GM21390 (cell line): ENCODE data around the gene EIF2B5.

Source experiments
- ATAC-seq: cut with Tn5 transposase; IDR thresholded peaks from one replicate; pipeline ENCODE4 v1.9.1; 2021; ENCODE audit not compliant: unreplicated experiment

EIF2B5 gene

DNA sequence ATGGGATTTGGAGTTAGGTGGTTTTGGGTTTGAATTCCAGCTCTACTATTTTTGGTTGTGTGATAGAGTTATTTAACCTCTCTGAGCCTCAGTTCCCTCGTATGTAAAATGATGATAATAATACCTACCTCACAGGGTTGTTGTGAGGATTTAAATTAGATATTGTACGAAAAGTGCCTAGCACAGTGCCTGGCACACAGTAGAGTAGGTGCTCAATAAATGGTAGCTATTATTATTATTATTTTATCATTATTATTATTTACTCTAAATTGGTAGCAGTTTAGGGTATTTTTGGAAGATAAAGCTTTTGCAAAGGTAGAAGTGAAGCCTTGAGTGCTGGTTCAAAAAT lies 38.2 kb downstream of the EIF2B5 start:
- no peak for ATAC-seq

DNA sequence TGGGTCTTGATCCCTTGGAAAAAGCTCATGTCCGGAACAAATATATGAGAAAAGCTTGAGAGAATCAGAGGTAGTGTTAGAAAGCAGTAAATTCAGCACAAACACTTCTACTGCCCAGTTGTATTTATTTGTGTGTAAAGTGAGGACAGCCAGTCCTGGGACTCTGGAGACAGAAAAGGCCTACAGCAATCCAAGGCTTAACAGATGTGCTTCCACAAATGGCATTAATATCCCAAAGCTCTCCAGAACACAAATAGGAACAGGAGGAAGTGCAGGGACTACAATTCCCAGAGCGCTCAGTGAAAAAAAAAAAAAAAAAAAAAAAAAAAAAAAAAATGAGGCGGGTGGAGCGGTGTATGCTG lies 39.1 kb downstream of the EIF2B5 start:
- ATAC-seq = no peak

DNA sequence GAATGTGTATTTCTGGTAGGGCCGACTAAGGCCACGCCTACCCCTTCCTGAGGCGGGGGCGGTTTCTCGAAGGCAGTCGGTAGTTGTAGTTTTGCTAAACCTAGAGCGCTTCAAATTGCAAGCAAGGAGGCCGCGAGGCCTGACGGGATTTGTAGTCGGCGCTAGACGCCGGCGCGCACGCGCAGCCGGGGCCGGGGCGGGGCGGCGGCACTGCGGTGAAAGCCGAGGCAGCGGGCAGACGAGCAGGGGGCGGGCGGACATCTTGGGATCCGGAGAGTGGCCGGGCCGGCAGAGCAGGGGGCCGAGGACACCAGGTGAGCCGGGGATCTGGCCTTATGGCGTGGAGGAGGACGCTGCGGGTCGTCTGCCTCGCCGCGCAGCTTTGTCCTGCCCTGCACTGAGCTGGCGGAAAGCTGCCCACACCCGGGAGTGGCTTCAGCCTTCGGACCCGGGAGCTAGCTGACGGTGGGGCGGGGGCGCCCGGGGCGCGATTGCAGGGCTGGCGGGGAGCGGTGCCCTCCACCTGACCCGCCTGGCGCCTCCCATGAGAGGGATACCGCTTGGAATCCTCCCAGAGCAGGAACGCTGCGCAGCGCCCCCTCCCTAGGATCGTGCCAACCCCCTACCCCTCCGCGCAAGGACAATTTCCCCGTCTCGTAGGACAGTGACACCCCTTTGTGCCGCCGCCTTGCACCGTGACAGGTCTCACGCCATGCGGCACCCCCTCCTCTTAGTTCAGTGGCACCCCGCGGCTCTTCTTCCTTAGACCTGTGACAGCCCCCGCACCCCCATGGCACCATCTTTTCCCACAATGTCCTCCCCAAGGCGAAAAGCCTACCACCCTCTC lies 39.7 kb downstream of the EIF2B5 start, which contains the start of gene AP2M1:
Gene AP2M1 (plus strand): TSS at position 210 of the 847 bp plus-strand sequence. CDS start 2,139 bp downstream, outside the sequence.
- peak; percentile 92 for ATAC-seq

DNA sequence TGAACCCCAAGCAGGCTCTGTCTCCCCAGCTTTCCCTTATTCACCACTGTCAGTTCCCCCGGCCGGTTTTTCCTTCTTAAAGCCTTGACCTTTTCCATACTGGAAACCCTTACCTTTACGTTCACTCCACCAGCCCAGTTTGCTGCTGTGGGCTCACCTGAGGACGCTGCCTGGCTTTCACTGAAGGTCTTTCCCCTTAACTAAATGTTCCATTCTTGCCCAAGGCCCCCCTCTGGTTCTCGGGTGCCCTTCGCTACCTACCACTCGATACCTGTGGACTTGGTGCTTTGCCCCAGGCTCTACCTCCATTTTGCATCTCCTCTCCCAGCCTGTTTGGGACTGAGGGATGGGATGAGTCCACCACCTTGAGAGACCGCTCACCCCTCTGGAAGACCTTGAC lies 40.3 kb downstream of the EIF2B5 start:
- no peak for ATAC-seq

DNA sequence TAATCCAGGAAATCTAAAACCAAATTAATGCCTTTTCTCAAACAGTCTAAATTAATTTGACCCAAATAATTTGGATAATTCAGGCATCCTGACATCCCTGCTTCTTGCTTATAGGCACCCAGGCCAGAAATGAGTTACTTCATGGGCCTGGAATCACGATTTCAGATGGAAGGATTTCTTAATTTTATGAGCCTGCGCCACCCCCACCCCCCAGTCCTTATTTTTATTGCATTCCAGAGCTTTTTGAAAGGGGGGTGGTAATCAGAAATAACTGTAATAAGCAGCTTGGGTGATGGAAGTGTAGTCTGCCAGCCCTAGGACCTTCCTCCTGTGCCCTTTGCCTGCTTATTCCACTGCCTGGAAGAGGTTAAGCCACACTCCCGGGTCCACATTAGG lies 40.8 kb downstream of the EIF2B5 start:
- no peak for ATAC-seq

DNA sequence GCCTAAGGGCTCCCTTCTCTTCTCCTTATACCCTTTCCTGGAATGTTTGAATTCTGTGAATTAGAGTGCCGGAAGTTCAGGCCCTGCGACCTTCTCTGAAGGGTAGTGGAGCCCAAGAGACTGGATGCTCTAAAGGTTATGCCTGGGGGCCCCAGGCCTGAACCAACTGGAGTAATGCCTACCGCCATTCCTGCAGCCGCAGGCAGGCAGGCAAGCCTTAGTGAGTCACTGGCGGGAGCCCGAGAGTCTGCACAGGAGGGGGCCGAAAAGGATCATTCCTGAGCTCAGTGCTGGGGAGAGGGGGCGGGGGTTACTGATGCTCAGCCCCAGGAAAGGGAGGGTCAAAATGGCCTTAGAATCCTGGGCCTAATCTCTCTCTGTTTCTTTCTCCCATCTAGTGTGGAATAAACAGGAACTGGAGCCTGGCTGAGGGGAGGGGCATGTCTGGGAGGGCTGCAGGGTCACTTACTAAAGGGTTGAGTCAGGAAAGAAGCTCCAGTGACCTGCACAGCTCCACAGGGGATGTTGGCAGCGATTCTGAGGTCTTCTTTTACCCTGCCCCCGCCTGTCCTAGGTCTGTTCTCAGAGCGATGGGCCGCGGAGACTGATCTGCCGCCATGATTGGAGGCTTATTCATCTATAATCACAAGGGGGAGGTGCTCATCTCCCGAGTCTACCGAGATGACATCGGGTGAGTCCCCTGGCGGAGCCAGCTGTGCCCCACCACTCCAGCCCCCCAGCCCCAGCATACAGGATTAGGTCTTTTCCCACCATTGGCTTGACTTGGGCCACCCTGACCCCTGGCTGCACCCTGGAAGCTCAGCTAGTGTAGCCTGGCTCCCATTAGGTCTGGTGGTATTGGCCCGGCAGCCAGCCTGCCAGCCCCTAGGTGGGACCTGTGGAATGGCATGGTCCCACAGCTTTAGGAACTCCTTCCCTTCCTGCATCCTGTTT lies 41.5 kb downstream of the EIF2B5 start:
- no peak for ATAC-seq

DNA sequence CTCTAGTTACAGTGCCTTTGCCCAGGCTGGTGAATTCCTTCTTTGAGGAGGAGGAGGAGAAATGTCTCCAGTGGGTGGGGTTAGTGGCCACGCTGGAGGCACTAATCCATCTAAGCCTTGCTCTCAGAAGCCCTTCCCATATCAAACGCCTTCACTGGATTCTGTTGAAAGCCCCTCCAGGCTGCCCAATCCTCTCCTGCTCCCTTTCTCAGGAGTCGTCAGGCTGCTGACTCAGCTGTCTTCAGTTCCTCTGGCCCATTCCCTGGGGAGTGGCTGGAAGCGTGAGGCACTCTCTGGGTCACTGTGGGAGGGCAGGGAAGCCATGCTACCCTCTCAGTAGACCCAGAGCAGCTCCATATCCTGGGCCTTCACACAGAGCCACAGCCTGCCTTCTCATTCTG lies 42.2 kb downstream of the EIF2B5 start:
- no peak for ATAC-seq

DNA sequence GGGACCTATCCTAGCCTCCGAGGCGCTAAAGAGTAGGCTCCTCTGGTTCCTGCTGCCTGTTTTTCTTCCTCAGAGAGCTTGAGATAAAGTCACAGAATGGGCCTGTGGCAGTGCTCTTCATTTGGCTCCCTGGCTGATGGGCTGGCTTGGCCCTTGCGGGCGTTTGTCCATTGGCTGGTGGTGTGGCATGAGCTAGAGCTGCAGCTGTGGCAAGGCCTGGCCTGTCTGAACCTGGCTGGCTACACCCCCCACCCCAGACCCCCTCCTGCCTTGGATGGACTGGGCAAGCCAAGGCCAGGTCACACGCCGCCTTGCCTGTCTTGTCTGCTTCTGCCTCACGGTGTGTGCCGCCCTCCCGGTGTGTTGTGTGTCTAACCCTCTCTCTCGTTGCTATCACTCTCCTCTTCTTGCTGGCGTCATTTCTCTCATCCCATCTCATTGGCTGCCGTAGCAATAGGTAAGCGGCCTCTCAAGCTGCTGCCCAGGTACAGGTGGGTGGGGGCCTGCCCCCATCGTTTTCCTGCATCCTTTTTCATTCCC lies 42.7 kb downstream of the EIF2B5 start:
- no peak for ATAC-seq

DNA sequence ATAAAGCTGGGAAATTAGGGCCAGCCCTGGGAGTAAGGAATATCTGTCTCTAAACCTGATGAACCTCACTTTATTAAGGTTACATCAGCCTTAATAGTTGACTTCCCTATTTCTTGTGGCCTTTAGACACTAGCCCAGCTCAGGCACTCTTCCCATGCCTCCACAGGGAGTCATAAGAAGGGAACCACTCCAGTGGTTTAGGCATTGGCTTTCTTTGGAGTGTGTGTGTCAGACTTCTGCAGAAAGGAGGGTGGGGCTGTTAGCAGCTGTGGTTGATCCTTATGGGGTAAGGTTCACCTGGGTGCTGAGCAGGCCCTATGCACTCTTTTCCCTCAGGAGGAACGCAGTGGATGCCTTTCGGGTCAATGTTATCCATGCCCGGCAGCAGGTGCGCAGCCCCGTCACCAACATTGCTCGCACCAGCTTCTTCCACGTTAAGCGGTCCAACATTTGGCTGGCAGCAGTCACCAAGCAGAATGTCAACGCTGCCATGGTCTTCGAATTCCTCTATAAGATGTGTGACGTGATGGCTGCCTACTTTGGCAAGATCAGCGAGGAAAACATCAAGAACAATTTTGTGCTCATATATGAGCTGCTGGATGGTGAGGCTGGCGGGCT lies 43.5 kb downstream of the EIF2B5 start:
- no peak for ATAC-seq

DNA sequence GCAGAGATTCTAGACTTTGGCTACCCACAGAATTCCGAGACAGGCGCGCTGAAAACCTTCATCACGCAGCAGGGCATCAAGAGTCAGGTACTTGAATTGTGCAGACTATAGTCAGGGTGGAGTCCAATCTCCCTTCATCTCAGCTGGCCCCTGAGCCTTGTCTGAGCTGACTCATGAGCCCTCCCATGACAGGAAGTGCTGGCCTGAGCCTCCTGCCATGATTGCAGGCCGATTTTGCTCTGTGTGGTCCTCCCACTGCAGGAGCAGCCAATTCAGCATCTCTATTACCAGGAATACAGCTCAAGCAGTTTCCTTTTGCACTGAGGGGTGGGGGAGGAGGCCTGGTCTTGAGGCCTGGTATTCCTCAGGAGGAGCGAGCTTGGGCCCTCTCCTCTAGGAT lies 45.0 kb downstream of the EIF2B5 start:
- ATAC-seq = no peak

DNA sequence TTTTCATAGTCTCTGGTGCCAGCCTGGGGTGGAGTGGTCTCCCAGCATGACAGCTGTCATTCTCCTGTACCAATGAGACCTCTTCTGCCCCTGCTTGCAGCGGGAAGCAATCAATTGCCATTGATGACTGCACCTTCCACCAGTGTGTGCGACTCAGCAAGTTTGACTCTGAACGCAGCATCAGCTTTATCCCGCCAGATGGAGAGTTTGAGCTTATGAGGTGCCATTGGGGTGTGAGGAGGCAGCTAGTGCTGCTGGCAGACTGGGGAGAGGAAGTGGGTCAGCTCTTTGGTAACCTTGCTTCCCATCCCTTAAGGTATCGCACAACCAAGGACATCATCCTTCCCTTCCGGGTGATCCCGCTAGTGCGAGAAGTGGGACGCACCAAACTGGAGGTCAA lies 46.4 kb downstream of the EIF2B5 start:
- no peak for ATAC-seq

DNA sequence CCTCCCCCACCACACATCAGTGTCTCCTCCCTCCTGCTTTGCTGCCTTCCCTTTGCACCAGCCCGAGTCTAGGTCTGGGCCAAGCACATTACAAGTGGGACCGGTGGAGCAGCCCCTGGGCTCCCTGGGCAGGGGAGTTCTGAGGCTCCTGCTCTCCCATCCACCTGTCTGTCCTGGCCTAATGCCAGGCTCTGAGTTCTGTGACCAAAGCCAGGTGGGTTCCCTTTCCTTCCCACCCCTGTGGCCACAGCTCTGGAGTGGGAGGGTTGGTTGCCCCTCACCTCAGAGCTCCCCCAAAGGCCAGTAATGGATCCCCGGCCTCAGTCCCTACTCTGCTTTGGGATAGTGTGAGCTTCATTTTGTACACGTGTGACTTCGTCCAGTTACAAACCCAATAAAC lies 48.5 kb downstream of the EIF2B5 start:
- no peak for ATAC-seq

DNA sequence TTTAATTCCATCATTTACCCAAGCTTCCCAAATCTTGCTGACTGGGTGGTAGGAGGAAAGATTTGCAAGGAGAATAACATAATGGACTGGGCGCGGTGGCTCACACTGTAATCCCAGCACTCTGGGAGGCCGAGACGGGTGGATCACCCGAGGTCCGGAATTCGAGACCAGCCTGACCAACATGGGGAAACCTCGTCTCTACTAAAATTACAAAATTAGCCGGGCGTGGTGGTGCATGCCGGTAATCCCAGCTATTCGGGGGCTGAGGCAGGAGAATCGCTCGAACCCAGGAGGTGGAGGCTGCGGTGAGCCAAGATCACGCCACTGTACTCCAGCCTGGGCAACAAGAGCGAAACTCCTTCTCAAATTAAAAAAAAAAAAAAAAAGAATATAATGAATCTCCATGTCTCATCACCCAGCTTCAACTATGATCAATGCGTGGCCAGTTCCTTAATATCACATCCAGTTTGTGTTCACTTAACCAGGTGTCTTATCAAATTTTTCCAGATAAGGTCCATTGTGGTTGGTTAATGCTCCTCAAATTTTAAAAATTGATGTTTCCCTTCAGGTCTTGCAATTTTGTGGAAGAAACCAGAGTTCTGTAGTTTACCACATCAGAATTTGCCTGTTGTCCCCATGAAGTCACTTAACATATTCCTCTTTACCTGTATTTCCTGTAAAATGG lies 49.5 kb downstream of the EIF2B5 start:
- no peak for ATAC-seq

DNA sequence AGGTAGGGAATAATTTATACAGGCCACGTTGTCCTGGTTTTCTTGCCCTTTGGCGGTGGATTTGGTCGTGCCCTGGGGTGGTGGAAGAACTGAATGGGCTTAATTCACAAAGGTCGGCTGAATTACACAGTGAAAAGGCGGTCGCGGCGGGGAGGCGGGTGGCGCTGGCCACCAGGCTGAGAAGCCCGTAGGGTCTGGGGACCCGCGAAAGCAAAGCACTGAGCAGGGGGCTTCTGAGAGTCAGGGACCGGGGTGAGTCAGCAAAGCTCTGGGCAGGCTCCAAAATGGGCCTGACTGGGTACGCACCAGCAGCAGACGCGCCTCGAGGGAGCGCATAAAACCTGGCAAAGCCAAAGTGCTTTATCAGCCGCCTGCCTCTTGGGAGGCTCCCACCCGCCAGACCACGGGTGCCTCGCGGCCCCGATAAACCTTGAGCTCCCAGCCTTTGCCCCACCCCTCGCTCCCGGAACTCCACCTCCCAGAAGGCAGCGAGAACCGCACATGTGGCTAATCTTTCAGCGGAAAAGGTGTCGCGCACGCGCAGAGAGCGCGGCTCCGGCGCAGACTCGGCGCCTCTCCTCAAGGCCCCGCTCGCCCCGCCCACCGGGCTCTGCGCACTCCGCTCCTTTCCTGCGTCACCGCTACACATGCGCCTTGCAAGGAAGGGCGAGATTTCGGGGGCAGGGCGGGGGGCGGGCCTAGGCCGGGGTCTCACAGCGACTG lies 50.5 kb downstream of the EIF2B5 start:
- peak; percentile 90 for ATAC-seq

DNA sequence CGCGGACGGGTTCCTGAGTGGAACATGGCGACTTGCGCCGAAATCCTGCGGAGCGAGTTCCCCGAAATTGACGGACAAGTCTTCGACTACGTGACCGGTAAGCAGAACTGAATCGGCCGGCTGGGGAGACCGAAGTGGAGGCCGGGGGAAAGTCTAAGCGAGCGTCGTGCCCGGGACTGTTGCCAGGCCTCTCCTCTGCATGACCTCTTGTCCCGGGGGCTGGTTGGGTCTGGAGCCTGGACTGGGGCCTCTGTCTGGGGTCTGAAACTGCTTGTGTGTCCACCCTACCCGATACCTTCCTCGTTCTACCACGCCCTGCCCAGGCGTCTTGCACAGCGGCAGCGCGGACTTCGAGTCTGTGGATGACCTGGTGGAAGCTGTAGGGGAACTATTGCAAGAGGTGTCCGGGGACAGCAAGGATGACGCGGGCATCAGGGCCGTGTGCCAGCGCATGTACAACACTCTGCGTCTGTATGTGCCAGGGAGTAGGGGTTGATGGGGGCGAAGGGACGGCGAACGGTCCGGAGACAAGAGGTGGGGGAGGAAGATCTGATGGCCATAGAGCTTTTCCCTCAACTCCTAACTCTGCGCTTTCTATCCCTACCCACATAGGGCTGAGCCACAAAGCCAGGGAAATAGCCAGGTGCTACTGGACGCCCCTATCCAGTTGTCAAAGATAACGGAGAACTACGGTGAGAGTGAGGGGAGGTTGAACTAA lies 51.2 kb downstream of the EIF2B5 start, which contains the start of gene ABCF3:
Gene ABCF3 (plus strand): TSS at position 16 of the 718 bp plus-strand sequence. CDS start 9 bp downstream, at position 25.
- peak; percentile 25 for ATAC-seq

DNA sequence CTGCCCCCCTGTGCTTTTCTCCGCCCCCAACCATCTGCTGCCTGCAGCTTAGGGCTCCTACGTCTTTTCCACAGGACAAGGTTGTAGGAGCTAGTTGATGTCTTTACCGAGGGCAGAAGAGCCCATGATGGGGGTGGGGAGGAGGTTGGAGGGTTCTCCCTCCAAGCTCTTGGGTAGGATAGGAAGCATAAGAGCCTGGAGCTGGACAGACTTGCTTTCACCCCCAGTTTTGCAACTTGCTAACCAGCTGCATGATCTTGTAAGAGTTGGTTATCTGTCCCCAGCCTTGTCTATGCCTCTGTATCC lies 51.7 kb downstream of the EIF2B5 start:
- ATAC-seq = no peak

DNA sequence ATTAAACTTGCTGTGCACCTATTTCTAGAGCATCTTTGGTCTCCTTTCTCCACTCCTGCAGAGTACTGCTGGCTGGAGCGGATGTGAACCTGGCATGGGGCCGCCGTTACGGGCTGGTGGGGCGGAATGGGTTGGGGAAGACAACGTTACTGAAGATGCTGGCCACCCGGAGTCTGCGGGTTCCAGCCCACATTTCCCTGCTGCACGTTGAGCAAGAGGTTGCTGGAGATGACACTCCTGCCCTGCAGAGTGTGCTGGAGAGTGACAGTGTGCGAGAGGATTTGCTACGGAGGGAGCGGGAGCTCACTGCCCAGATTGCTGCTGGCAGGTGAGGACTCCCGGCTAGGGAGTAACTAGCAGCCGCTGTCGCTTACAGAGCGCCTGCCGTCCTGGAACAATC lies 52.9 kb downstream of the EIF2B5 start:
- ATAC-seq = no peak

DNA sequence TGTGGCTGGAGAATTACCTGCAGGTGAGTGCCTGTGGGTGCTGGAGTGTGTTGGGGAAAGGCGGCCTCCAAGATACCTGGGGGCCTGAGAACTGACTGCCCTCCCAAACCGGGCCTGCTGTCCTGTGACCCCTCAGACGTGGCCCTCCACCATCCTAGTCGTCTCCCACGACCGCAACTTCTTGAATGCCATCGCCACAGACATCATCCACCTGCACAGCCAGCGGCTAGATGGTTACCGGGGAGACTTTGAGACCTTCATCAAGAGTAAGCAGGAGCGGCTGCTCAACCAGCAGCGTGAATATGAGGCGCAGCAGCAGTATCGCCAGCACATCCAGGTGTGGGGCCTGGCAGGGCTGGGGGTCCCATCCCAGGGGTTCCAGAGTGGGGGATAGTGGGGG lies 54.3 kb downstream of the EIF2B5 start:
- ATAC-seq = no peak

DNA sequence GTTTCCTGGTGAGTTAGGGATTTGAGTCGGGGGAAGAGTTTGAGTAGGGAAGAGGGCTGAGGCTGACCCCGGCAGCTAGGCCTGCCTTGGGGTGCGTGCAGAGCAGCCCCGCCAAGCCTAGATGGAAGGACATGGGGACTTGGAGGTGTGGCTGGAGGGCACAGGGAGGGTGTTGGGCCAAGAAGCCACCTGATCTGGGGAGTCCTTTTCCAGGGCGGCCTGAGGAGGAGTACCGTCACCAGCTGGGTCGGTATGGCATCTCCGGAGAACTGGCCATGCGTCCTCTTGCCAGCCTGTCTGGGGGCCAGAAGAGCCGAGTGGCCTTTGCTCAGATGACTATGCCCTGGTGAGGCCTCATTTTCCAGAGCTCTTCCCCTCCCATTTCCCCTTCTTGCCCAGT lies 57.7 kb downstream of the EIF2B5 start:
- ATAC-seq = no peak
